DND-41 (cell line): ENCODE measurements around the gene NGDN.

ENCODE experiments used
- ATAC-seq: fragments of 200-7000 bp; cut with Tn5 transposase; 3 replicates; pipeline ENCODE4 v1.9.1; 2021; ENCODE audit warnings: low read depth; ENCODE audit not compliant: insufficient read depth
- DNase-seq: peaks from one replicate; pipeline ENCODE4 v3.0.0-alpha.2; 2020
- H2AFZ ChIP-seq: 2 replicates; pipeline ENCODE4 v1.6.0; 2012; ENCODE audit warnings: low read depth, low read length
- H3K27ac ChIP-seq: 2 replicates; pipeline ENCODE4 v1.5.1; 2012; ENCODE audit warnings: low read length, inconsistent platforms
- H3K27me3 ChIP-seq: fragments of 200-600 bp; sonication (generic); 2 replicates; pipeline ENCODE4 v1.6.0; 2012; ENCODE audit warnings: low read length, mild to moderate bottlenecking, inconsistent platforms; ENCODE audit not compliant: insufficient read depth, poor library complexity
- H3K36me3 ChIP-seq: 2 replicates; pipeline ENCODE4 v1.5.1; 2012; ENCODE audit warnings: low read length, inconsistent platforms; ENCODE audit not compliant: insufficient read depth
- H3K4me1 ChIP-seq: 2 replicates; pipeline ENCODE4 v1.5.1; 2012; ENCODE audit warnings: mild to moderate bottlenecking, low read length; ENCODE audit not compliant: insufficient read depth
- H3K4me2 ChIP-seq: 2 replicates; pipeline ENCODE4 v1.6.0; 2012; ENCODE audit warnings: mild to moderate bottlenecking, moderate library complexity, low read length, inconsistent platforms; ENCODE audit not compliant: insufficient read depth
- H3K4me3 ChIP-seq, 2 experiments: fragments of 200-600 bp in 1 of 2; shearing (Covaris generic) in 1 of 2; 2 replicates each; pipeline ENCODE4 v1.5.1; 2012 to 2016; ENCODE audit warnings: inconsistent platforms in 2 of 2, low read length in 2 of 2, mild to moderate bottlenecking in 2 of 2, low read depth in 1 of 2, moderate library complexity in 1 of 2
- H3K79me2 ChIP-seq: 2 replicates; pipeline ENCODE4 v1.6.0; 2012; ENCODE audit warnings: low read length, inconsistent platforms; ENCODE audit not compliant: insufficient read depth
- H3K9ac ChIP-seq: 2 replicates; pipeline ENCODE4 v1.6.0; 2012; ENCODE audit warnings: low read depth, mild to moderate bottlenecking, inconsistent platforms, low read length, moderate library complexity
- H3K9me3 ChIP-seq: 2 replicates; pipeline ENCODE4 v1.5.1; 2012; ENCODE audit warnings: low read length, moderate library complexity, mild to moderate bottlenecking, inconsistent platforms; ENCODE audit not compliant: insufficient read depth, severe bottlenecking
- H4K20me1 ChIP-seq: 2 replicates; pipeline ENCODE4 v1.6.0; 2012; ENCODE audit warnings: low read length; ENCODE audit not compliant: insufficient read depth
- CTCF ChIP-seq: IDR thresholded peaks from 2 replicates; pipeline ENCODE4 v1.5.1; 2012; ENCODE audit warnings: borderline replicate concordance, low read length, moderate library complexity, mild to moderate bottlenecking; ENCODE audit not compliant: poor library complexity, severe bottlenecking; ENCODE audit errors: extremely low read depth
- EZH2 ChIP-seq: IDR thresholded peaks from 3 replicates; pipeline ENCODE4 v1.6.1; 2012; ENCODE audit warnings: borderline replicate concordance, low read depth, mild to moderate bottlenecking, moderate library complexity, low read length, inconsistent platforms; ENCODE audit not compliant: severe bottlenecking

NGDN gene

GRCh38 chr14:23438101-23438971, 31.2 kb upstream of the NGDN start:
- Histone ChIP-seq H3K36me3 (no peaks in the 10 kb centered on the region), H3K27ac (no peak overlapping the region), H3K4me1 (no peaks in the 10 kb centered on the region), H3K27me3 (peaks cover 24% of the 10 kb centered on the region), H3K4me3 (no peak overlapping the region), H3K9ac (no peak overlapping the region), H3K4me2 (no peak overlapping the region), H3K79me2 (no peaks in the 10 kb centered on the region), H4K20me1 (no peaks in the 10 kb centered on the region), H3K9me3 (no peaks in the 10 kb centered on the region), H2AFZ (no peak overlapping the region)
- ATAC-seq (no peak), DNase-seq (no peak)
- TF ChIP-seq EZH2, result no peak
- no peak for TF ChIP-seq CTCF

DNA sequence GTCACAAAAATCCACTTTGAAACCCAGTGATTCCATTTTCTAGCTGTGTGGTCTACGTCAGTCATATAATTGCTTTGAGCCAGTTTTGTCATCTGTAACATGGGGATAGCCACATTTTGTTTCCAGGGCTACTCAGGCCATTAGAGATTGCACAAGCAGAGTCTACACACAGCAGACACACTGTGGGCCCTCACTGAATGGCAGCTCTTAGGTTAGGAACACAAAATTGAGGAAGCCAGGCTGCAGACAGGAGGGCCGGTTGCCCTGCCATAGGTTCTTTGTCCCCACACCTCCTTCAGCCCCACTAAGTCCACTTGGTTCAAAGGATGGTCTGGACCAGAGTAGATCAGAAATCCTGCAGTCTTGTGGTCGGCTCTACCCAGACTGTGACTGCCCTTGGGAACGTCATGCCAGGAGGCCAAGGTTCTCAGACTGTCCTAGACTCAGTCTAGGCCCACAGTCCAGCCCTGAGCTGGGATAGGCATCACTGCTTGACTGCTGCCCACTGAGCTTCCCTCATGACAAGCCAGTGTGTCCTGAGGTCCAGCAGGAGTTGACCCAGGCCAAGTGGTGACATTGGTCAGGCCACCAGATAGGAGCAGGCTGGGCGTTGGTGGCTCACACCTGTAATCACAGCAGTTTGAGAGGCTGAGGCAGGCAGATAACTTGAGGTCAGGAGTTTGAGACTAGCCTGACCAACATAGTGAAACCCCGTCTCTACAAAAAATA, 30.2 kb upstream of the NGDN start:
- H3K4me1 ChIP-seq, result no peaks in the 10 kb centered on the region
- no peak overlapping the region for H3K27ac ChIP-seq
- no peaks in the 10 kb centered on the region for H4K20me1 ChIP-seq
- H2AFZ ChIP-seq, result no peak overlapping the region
- H3K36me3 ChIP-seq, result no peaks in the 10 kb centered on the region
- no peaks in the 10 kb centered on the region for H3K79me2 ChIP-seq
- no peak for ATAC-seq
- H3K4me3 ChIP-seq, result no peak overlapping the region
- H3K9me3 ChIP-seq, result no peaks in the 10 kb centered on the region
- H3K4me2 ChIP-seq, result no peak overlapping the region
- no peak for DNase-seq
- TF ChIP-seq EZH2 (no peak), CTCF (no peak)
- H3K9ac ChIP-seq, result no peak overlapping the region
- peaks cover 31% of the 10 kb centered on the region for H3K27me3 ChIP-seq

DNA sequence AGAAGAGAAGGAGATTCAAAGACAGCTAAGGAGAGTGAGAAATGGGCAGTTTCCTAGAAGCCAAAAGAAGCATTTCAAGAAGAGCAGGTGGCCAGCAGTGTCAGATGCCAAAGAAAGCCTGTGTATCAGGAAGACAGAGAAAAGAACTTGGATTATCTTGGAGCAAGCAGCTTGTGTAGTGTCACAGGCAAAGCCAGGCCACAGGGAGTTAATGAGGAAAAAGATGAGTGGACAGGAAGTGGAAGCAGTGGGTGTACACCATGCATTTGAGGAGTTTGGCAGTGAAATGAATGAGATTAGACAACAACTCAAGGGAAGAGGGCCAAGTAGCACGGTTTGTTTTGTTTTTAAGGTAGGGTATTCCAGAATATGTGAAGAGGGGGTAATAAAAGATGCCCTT, 28.4 kb upstream of the NGDN start:
- no peak for ATAC-seq
- H3K9me3 ChIP-seq, result no peaks in the 10 kb centered on the region
- no peak overlapping the region for H3K4me2 ChIP-seq
- no peaks in the 10 kb centered on the region for H4K20me1 ChIP-seq
- no peak overlapping the region for H3K27ac ChIP-seq
- H3K79me2 ChIP-seq, result no peaks in the 10 kb centered on the region
- no peak for DNase-seq
- no peak overlapping the region for H3K9ac ChIP-seq
- no peaks in the 10 kb centered on the region for H3K36me3 ChIP-seq
- TF ChIP-seq EZH2 (no peak), CTCF (no peak)
- H3K27me3 ChIP-seq, result peaks cover 33% of the 10 kb centered on the region
- no peaks in the 10 kb centered on the region for H3K4me1 ChIP-seq
- H2AFZ ChIP-seq, result no peak overlapping the region
- no peak overlapping the region for H3K4me3 ChIP-seq
